OCI-LY3 (cell line): ENCODE data around the gene WDR37.
A peak's percentile ranks its signal among the peaks of the same experiment; 100 is the strongest.

Experiments used
- H2AFZ ChIP-seq: fragments of 200-600, 300-600 bp; shearing (Covaris generic); 2 replicates; pipeline ENCODE4 v1.6.0; 2014; ENCODE audit warnings: antibody characterized with exemption, low read depth, low read length
- H3K27ac ChIP-seq: fragments of 200-600, 300-600 bp; sonication (generic); 2 replicates; pipeline ENCODE4 v1.5.1; 2014; ENCODE audit warnings: mild to moderate bottlenecking, low read length, moderate library complexity, mixed read lengths
- H3K27me3 ChIP-seq: fragments of 200-600, 300-600 bp; sonication (generic); 2 replicates; pipeline ENCODE4 v1.6.1; 2014; ENCODE audit warnings: low read depth, low read length, mixed read lengths
- H3K36me3 ChIP-seq: fragments of 200-600, 300-600 bp; sonication (generic); replicated peaks from 2 replicates; pipeline ENCODE3; 2014; ENCODE audit warnings: low read depth, low read length, mixed read lengths
- H3K4me1 ChIP-seq: fragments of 300-600, 200-600 bp; sonication (generic); 2 replicates; pipeline ENCODE4 v1.6.1; 2014; ENCODE audit warnings: low read length, mixed read lengths
- H3K4me2 ChIP-seq: fragments of 200-600, 300-600 bp; sonication (generic); 2 replicates; pipeline ENCODE4 v1.6.1; 2014; ENCODE audit warnings: low read length, mixed read lengths
- H3K4me3 ChIP-seq: fragments of 300-600, 200-600 bp; sonication (generic); 2 replicates; pipeline ENCODE4 v1.5.1; 2014; ENCODE audit warnings: antibody characterized with exemption, mild to moderate bottlenecking, low read length, moderate library complexity
- H3K79me2 ChIP-seq: fragments of 300-600, 200-600 bp; shearing (Covaris generic); 2 replicates; pipeline ENCODE4 v1.6.1; 2014; ENCODE audit warnings: mild to moderate bottlenecking, low read length, mixed read lengths
- H3K9ac ChIP-seq: fragments of 300-600, 200-600 bp; shearing (Covaris generic); 2 replicates; pipeline ENCODE4 v1.6.0; 2014; ENCODE audit warnings: mild to moderate bottlenecking, low read length, moderate library complexity
- H3K9me3 ChIP-seq: fragments of 200-600, 300-600 bp; shearing (Covaris generic); 2 replicates; pipeline ENCODE4 v1.6.1; 2014; ENCODE audit warnings: low read length, mixed read lengths; ENCODE audit not compliant: insufficient read depth
- H4K20me1 ChIP-seq: fragments of 200-600, 300-600 bp; sonication (generic); 2 replicates; pipeline ENCODE4 v1.6.1; 2016; ENCODE audit warnings: low read length, mixed read lengths; ENCODE audit not compliant: insufficient read depth
- EZH2phosphoT487 ChIP-seq: fragments of 200-600 bp; shearing (Covaris generic); IDR thresholded peaks from 2 replicates; pipeline ENCODE4 v1.6.1; 2018; ENCODE audit warnings: antibody characterized with exemption, mixed run types, low read depth
- TF ChIP-seq, protein P1 (sequence below): fragments of 200-600, 300-600 bp; sonication (generic); IDR thresholded peaks from 2 replicates; pipeline ENCODE4 v1.5.1; 2014; ENCODE audit warnings: antibody characterized with exemption, low read length, low read depth

Gene WDR37

DNA sequence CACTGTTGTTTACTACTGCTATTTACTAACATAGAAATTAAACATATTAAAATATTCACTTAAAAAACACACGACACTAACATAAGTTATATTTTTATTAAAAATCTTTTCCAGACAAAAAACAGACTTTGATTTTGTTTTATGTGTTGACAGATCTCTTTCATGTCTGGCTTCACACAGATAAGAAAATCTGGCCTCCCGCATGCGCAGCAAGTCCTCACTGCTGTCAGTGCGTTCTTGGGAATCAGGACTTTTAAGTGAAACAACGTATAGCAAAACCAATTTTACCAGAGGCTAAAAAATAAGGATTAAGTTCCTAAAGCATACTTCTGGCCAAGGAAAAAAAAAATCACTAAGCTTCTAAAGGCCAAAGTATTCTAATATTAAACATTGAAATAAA, 6.0 kb upstream of the WDR37 start:
- Histone ChIP-seq H3K79me2 (peaks cover 85% of the 10 kb centered on the region), H3K27ac (peak overlapping the region; percentile 94), H4K20me1 (peaks cover 21% of the 10 kb centered on the region), H3K36me3 (peaks cover 46% of the 10 kb centered on the region), H3K9ac (peak overlapping the region; percentile 71), H3K27me3 (no peaks in the 10 kb centered on the region), H3K4me3 (peak overlapping the region; percentile 99), H3K4me1 (peaks cover 29% of the 10 kb centered on the region), H3K9me3 (no peaks in the 10 kb centered on the region), H2AFZ (no peak overlapping the region), H3K4me2 (peak overlapping the region; percentile 63)
- no peak for TF ChIP-seq EZH2phosphoT487
- TF ChIP-seq, protein P1, sequence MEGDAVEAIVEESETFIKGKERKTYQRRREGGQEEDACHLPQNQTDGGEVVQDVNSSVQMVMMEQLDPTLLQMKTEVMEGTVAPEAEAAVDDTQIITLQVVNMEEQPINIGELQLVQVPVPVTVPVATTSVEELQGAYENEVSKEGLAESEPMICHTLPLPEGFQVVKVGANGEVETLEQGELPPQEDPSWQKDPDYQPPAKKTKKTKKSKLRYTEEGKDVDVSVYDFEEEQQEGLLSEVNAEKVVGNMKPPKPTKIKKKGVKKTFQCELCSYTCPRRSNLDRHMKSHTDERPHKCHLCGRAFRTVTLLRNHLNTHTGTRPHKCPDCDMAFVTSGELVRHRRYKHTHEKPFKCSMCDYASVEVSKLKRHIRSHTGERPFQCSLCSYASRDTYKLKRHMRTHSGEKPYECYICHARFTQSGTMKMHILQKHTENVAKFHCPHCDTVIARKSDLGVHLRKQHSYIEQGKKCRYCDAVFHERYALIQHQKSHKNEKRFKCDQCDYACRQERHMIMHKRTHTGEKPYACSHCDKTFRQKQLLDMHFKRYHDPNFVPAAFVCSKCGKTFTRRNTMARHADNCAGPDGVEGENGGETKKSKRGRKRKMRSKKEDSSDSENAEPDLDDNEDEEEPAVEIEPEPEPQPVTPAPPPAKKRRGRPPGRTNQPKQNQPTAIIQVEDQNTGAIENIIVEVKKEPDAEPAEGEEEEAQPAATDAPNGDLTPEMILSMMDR: no peak

DNA sequence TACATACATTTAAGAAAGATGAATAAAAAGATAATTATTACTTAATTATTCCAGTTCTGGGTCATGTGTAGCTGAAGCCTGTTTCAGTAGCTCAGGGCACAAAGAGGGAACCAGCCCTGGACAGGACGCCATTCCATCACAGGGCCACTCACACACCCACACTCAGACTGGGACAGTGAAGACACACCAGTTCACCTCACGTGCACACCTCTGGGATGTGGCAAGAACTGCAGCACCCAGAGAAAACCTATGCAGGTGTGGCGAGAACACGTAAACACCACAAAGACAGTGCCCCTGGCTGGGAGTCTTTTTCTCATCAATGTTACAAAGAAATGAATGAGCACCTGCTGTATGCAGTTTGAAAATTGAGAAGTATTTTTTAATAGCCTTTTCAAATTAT, 5.6 kb upstream of the WDR37 start:
- peak overlapping the region; percentile 71; the same call in 1 of the 2 replicates for H3K9ac ChIP-seq
- H3K27ac ChIP-seq: peak overlapping the region; percentile 94
- H3K9me3 ChIP-seq: no peaks in the 10 kb centered on the region
- peak overlapping the region; percentile 63 for H3K4me2 ChIP-seq
- no peak overlapping the region for H2AFZ ChIP-seq
- no peak for TF ChIP-seq EZH2phosphoT487
- TF ChIP-seq, protein P1: no peak
- peaks cover 45% of the 10 kb centered on the region for H3K36me3 ChIP-seq
- peaks cover 85% of the 10 kb centered on the region for H3K79me2 ChIP-seq
- peak overlapping the region; percentile 99 for H3K4me3 ChIP-seq
- peaks cover 29% of the 10 kb centered on the region for H3K4me1 ChIP-seq
- peaks cover 19% of the 10 kb centered on the region for H4K20me1 ChIP-seq
- no peaks in the 10 kb centered on the region for H3K27me3 ChIP-seq

DNA sequence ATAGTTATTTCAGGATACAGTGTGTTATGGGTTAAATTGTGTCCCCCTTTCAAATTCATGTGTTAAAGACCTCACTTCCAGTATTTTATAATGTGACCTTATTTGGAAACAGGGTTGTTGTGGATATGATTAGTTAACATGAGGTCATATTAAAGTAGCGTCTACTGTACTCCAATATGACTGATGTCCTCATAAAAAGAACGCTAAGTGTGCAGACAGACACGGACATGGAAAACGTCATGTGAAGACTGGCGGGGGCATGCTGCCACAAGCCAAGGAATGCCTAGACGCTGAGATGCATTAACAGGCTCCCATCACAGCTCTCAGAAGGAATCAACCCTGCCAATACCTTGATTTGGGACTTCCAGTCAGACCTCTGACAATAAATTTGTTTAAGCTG, 1.5 kb upstream of the WDR37 start:
- Histone ChIP-seq H2AFZ (no peak overlapping the region), H3K4me2 (peak overlapping the region; percentile 70), H3K79me2 (peaks cover 99% of the 10 kb centered on the region), H3K4me3 (no peak overlapping the region), H3K4me1 (peaks cover 27% of the 10 kb centered on the region), H3K9ac (no peak overlapping the region), H3K27me3 (no peaks in the 10 kb centered on the region), H3K9me3 (no peaks in the 10 kb centered on the region), H3K36me3 (peaks cover 33% of the 10 kb centered on the region), H4K20me1 (peaks cover 6% of the 10 kb centered on the region), H3K27ac (no peak overlapping the region)
- no peak for TF ChIP-seq EZH2phosphoT487
- TF ChIP-seq, protein P1: no peak

DNA sequence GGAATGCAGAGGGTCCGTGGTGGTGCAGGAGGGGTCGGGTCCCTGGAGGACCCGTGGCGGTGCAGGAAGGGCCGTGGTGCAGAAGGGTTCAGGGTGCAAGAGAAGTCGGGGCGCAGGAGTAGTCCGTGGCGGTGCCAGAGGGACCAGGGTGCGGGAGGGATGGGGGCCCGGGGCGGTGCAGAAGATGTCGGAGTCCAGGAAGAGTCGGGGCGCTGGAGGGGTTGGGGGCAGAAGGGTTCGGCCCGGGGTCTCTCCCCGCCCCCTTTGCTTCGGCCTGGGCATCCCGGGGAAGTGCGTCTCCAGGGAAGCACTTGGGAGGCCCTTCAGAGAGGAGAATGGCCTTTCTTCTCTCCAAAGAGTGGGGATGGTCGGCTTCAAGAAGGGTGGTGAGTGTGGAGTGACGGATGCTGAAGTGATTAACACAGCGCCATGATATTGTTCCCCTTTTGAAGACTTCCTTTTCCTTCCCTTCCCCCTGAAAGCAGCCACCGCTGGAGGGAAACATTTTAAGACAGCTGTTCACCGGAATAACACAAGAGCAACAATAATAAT, 997 bp downstream of the WDR37 start:
- H3K4me2 ChIP-seq: peak overlapping the region; percentile 88
- H3K27me3 ChIP-seq: no peaks in the 10 kb centered on the region
- H3K27ac ChIP-seq: peak overlapping the region; percentile 26
- peaks cover 16% of the 10 kb centered on the region for H4K20me1 ChIP-seq
- no peak overlapping the region; the same call in 1 of the 2 replicates for H2AFZ ChIP-seq
- no peaks in the 10 kb centered on the region for H3K9me3 ChIP-seq
- peaks cover 18% of the 10 kb centered on the region for H3K36me3 ChIP-seq
- H3K4me3 ChIP-seq: peak overlapping the region; percentile 96
- TF ChIP-seq, protein P1: no peak
- no peak for TF ChIP-seq EZH2phosphoT487
- peaks cover 97% of the 10 kb centered on the region for H3K79me2 ChIP-seq
- peaks cover 26% of the 10 kb centered on the region for H3K4me1 ChIP-seq
- H3K9ac ChIP-seq: peak overlapping the region; percentile 79
